ENCODE results near the gene CFL1. TPM values are rescaled to one million over a fixed set of nuclear protein-coding genes. Genes with fewer than 3 reads are reported as not detected.
A peak's percentile ranks its signal among the peaks of the same experiment; 100 is the strongest.
"Not testable (repeated sequence)": the region's sequence is repeated elsewhere in the genome, so short reads cannot be mapped to it uniquely, and the experiment has no call there.

Gene CFL1
- total RNA-seq, 1 donor from 2014 or later, result 2,212 TPM

- peak; percentile 16 for DNase-seq (ENCODE audit: extremely low read depth, low read depth, low spot score)
Observed at GRCh38 chr11:65859812-65860277, 1.9 kb upstream of the CFL1 start.

- peak; percentile 41 for DNase-seq (ENCODE audit: extremely low read depth, low read depth, low spot score)
Observed at GRCh38 chr11:65859095-65859811, 1.3 kb upstream of the CFL1 start.

GRCh38 chr11:65858681-65859087 is 704 bp upstream of the CFL1 start:
- no peak for DNase-seq (ENCODE audit: extremely low read depth, low read depth, low spot score)

DNA sequence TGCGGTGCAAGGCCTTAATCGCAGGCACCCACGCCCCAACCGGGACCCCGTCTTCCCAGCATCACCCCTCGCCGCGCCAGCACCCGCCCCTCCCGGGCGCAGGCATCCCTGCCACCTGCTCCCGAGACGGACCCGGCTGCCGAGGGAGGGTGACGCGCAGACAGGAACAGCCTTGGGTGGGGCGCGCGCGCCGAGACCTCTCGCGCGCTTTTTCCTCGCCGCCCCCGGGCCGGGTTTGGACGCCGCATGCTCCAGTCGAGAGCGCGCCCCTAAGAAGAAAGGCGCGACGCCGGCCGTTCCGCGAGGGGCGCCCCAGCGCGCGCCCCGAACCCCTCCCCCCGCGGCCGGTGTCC is 504 bp downstream of the CFL1 start:
- no peak for DNase-seq (ENCODE audit: extremely low read depth, low read depth, low spot score)

DNA sequence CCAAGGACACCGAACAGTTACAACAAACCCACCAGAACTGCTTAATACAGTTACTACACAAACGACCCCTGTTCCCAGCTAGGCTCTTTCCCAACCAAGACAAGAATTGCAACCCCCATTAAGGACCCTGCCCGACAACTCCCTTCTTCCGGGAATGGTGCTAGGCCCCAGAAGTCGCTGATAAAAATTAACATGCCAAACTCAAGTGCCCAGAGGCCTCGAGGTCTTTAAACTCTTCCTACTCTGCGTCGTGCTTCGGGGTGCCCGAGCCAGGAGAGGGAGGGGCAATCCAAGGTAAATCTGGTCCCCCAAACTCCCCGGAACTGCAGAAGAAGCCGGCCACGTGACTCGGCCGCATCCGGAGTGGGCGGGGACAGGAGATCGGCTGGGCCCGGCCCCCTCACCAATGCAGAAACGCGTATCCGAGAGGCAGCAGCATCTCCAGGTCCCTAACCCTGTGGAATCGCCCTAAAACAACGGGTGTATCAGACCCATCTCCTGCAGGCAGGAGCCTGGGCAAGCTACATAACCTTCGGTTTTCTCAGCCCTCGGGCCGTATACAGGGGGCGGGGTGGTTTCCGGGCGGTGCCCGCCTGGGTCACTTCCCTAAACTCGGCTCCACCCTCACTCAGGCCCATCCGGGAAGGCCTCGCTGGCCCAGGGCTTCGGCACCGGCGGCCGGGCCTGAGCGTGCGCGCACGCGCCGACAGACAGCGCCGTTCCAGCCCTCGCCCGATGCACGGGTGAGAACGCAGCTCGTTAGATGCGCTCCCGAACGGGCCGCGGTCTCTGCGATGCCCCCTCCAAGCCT is 1.1 kb downstream of the CFL1 start:
- DNase-seq (ENCODE audit: extremely low read depth, low read depth, low spot score), result no peak

DNA sequence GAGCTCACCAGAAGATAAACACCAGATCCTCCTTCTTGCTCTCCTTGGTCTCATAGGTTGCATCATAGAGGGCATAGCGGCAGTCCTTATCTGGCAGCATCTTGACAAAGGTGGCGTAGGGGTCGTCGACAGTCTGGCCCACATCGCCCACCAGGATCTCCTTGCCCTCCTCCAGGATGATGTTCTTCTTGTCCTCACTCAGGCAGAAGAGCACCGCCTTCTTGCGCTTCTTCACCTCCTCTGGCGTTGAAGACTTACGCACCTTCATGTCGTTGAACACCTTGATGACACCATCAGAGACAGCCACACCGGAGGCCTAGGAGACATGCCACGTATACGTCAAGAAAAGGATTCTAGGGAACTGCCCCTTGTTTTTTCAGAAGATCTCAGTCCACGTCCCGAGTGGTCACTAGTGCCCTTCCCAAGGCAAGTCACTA is 2.0 kb downstream of the CFL1 start:
- DNase-seq (ENCODE audit: extremely low read depth, low read depth, low spot score), result no peak

GRCh38 chr11:65854852-65855837 is 2.8 kb downstream of the CFL1 start:
- no peak for DNase-seq (ENCODE audit: extremely low read depth, low read depth, low spot score)

DNA sequence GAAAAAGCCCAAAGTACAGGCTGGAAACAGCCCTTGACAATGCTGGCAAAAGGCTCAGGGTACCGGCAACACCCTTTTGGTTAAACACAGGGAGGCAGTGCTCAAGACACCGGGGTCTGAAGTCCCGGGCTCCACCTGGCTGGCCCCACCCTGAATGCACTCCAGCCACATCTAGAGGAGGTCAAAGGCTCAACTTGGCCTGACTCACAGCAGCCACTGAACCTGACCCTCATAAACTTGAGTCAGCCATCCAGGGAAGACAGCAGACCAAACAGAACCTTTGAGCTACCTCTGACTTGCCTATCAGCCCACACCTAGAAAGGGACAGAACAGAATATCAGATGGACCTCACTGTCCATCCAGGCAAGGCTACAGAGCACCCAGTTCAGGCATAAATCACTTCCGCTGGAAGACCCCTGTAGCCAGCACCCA is 3.8 kb downstream of the CFL1 start:
- no peak for DNase-seq (ENCODE audit: extremely low read depth, low read depth, low spot score)

GRCh38 chr11:65853246-65853979 is 4.6 kb downstream of the CFL1 start:
- no peak for DNase-seq (ENCODE audit: extremely low read depth, low read depth, low spot score)

DNA sequence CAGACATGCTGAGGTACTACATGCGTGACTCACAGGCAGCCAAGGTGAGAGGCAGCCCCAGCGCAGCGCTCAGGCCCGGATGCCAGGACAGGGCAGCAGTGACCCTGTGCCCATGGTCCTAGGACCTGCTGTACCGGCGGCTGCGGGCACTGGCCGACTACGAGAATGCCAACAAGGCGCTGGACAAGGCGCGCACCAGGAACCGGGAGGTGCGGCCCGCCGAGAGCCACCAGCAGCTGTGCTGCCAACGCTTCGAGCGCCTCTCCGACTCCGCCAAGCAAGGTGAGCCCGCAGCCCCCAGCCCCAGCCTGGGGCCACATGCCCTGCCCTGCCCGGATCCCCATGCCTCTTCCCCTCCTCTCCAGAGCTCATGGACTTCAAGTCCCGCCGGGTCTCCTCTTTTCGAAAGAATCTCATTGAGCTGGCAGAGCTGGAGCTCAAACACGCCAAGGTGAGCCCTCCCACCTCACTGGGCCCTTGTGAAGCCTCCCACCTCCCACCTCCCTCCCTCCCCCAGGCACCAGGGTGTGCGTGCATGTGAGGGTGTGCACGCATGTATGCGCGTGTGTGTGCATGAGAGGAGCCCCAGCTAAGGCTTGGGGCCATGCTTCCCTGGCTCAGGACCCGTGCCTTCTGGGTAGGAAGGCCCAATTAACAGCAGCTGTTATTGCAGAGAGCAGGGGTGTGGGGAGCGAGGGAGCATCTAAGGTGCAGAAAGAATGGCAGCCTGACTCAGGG is 5.3 kb downstream of the CFL1 start:
- no peak for DNase-seq (ENCODE audit: extremely low read depth, low read depth, low spot score)

- no peak for DNase-seq (ENCODE audit: extremely low read depth, low read depth, low spot score)
Observed at GRCh38 chr11:65851811-65852507, 6.0 kb downstream of the CFL1 start.

- no peak for DNase-seq (ENCODE audit: extremely low read depth, low read depth, low spot score)
Observed at GRCh38 chr11:65851083-65851579, 6.8 kb downstream of the CFL1 start.

GRCh38 chr11:65850217-65851082 is 7.5 kb downstream of the CFL1 start:
- no peak for DNase-seq (ENCODE audit: extremely low read depth, low read depth, low spot score)

DNA sequence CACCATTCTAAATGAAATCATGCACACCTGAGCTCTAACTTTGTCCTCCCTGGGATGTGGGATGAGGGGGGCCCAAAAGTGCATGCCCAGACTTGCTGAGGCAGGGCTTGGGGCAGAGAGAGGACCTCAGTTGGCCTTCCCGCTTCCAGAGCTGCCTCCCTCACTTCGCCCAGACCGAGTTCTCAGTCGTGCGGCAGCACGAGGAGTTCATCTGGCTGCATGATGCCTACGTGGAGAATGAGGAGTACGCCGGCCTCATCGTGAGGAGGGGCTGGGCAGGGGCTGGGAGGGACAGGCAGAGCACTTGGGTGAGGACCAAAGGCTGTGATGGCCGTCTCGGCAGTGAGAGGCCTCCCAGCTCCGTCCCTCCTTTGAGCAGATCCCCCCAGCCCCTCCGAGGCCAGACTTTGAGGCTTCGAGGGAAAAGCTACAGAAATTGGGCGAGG is 8.2 kb downstream of the CFL1 start:
- no peak for DNase-seq (ENCODE audit: extremely low read depth, low read depth, low spot score)

DNA sequence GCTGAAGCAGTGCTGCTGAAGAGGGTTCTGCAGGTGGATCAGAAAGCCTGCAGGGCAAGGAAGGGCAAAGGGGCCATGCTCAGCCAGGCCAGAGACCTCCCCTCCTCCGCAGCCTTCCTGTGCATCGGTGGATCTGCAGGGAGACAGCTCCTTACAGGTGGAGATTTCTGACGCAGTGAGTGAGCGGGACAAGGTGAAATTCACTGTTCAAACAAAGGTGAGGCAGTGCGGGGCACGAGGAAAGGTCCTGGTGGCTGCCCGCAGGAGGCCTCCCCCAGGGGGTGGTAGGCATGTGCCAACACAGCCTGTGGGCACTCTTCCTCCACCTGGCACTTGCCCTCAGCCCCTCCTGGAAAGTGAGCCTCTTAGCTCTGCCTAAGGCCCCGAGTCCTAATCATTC is 8.6 kb downstream of the CFL1 start:
- DNase-seq (ENCODE audit: extremely low read depth, low read depth, low spot score), result no peak

DNA sequence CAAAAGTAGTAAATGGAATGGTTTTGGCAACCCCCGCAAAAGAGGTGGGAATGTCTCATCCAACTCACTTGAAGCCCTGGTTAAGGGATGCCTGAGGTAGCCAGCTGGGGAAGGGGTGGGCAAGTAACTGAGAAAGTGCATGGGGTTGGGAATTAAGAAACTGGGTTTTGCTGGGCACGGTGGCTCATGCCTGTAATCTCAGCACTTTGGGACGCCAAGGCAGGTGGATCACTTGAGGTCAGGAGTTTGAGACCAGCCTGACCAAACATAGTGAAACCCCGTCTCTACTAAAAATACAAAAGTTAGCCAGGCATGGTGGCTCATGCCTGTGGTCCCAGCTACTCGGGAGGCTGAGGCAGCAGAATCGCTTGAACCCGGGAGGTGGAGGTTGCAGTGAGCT is 9.3 kb downstream of the CFL1 start:
- DNase-seq (ENCODE audit: extremely low read depth, low read depth, low spot score), result not testable (repeated sequence)

GRCh38 chr11:65847746-65848145 is 10.2 kb downstream of the CFL1 start:
- DNase-seq (ENCODE audit: extremely low read depth, low read depth, low spot score), result no peak

All from glomerular endothelial cell (primary cell).